ENCODE measurements around the gene STPG1. TPM values are rescaled to one million over a fixed set of nuclear protein-coding genes. Genes with fewer than 3 reads are reported as not detected.

Gene STPG1
- total RNA-seq, 1 experiment from 2014 or later: 14.9 TPM

DNA sequence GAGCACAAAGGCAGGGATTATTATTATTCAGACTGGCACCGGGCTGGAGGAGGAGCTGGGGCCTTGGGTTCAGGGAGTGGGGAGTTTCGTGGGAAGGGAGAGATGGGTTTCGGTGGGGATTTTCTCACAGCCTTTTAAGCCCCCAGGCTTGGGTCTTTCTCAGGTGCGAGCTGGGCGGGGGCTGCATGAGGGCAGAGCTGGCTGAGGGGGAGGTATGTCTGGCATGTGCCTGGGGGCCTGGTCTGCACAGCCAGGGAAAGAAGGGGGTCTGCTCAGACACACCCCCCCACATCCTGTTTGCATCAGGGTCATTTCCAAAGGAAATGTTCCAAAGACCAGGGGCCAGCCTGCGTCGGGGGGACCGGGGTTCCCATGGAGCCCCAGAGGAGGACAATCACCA is 72.8 kb downstream of the STPG1 start:
- H3K27ac ChIP-seq (ENCODE audit: low read length): no peak overlapping the region
- intact Hi-C loops (cut with micrococcal nuclease): no loop called here
- DNase-seq: no peak
- no peaks in the 10 kb centered on the region for H3K27me3 ChIP-seq (ENCODE audit: low read length)
- no peak overlapping the region for H2AFZ ChIP-seq (ENCODE audit: low read length)
- CTCF ChIA-PET: no interaction called here
- H3K4me3 ChIP-seq (ENCODE audit: low read length): no peak overlapping the region
- H3K79me2 ChIP-seq (ENCODE audit: low read length): no peaks in the 10 kb centered on the region
- H3K9ac ChIP-seq (ENCODE audit: low read length): no peak overlapping the region
- no peaks in the 10 kb centered on the region for H3K9me2 ChIP-seq (replicated peaks; ENCODE audit: low read length)
- no peaks in the 10 kb centered on the region for H3K9me3 ChIP-seq (ENCODE audit: low read length)
- BruUV-seq (replicated peaks): no TSS peak
- no peaks in the 10 kb centered on the region for H3K4me1 ChIP-seq (ENCODE audit: insufficient read depth, low read length)
- H4K20me1 ChIP-seq (ENCODE audit: low read length): no peaks in the 10 kb centered on the region
- H3F3A ChIP-seq (ENCODE audit: low read length, unreplicated experiment): no peaks in the 10 kb centered on the region
- no peaks in the 10 kb centered on the region for H3K36me3 ChIP-seq (ENCODE audit: low read depth, low read length)
- TF ChIP-seq CTCF (conservative IDR thresholded peaks at IDR 0.05; ENCODE audit: low read depth, low read length) (no peak), EZH2phosphoT487 (IDR thresholded peaks at IDR 0.05; ENCODE audit: borderline replicate concordance, low read length) (no peak), EZH2 (IDR thresholded peaks at IDR 0.05; ENCODE audit: low read length, unreplicated experiment) (no peak)
- H3K4me2 ChIP-seq (ENCODE audit: low read length): no peak overlapping the region
- ATAC-seq: no peak
- POLR2A ChIA-PET (ENCODE audit: unreplicated experiment): no interaction called here

DNA sequence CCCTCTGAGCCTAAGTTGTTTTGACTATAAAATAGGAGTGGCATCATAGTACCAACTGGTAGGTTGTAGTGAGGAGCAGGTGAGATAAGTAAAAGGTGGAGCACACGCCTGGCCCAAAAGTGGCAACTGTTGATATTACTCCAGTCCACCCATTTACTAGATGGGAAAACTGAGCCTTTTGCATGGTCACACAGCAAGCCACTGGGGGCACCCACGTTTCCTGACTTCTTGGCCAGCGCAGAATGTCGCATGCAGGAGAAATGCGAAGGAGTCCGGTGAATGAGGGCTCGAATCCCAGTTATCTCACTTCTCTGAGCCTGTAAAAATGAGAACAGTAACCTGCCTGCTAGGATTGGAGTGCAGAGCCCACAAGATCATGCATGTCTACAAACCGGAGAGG is 73.6 kb downstream of the STPG1 start:
- Histone ChIP-seq H3K4me1 (ENCODE audit: insufficient read depth, low read length) (no peaks in the 10 kb centered on the region), H3K9me3 (ENCODE audit: low read length) (no peaks in the 10 kb centered on the region), H3K79me2 (ENCODE audit: low read length) (no peaks in the 10 kb centered on the region), H3K27me3 (ENCODE audit: low read length) (no peaks in the 10 kb centered on the region), H2AFZ (ENCODE audit: low read length) (no peak overlapping the region), H4K20me1 (ENCODE audit: low read length) (no peaks in the 10 kb centered on the region), H3K9ac (ENCODE audit: low read length) (no peak overlapping the region), H3K4me3 (ENCODE audit: low read length) (no peak overlapping the region), H3K9me2 (replicated peaks; ENCODE audit: low read length) (no peaks in the 10 kb centered on the region), H3K27ac (ENCODE audit: low read length) (no peak overlapping the region), H3F3A (ENCODE audit: low read length, unreplicated experiment) (no peaks in the 10 kb centered on the region), H3K36me3 (ENCODE audit: low read depth, low read length) (no peaks in the 10 kb centered on the region), H3K4me2 (ENCODE audit: low read length) (no peak overlapping the region)
- POLR2A ChIA-PET (ENCODE audit: unreplicated experiment): interaction anchor here (0.5 kb wide), 1 partner anchor 73 kb away, joined by 4 read pairs; no protein-coding TSS in a partner anchor
- BruUV-seq (replicated peaks): no TSS peak
- no peak for DNase-seq
- ATAC-seq: no peak
- TF ChIP-seq CTCF (conservative IDR thresholded peaks at IDR 0.05; ENCODE audit: low read depth, low read length) (no peak), EZH2phosphoT487 (IDR thresholded peaks at IDR 0.05; ENCODE audit: borderline replicate concordance, low read length) (no peak), EZH2 (IDR thresholded peaks at IDR 0.05; ENCODE audit: low read length, unreplicated experiment) (no peak)
- intact Hi-C loops (cut with micrococcal nuclease): no loop called here
- CTCF ChIA-PET: no interaction called here

GRCh38 chr1:24338447-24338846 is 75.1 kb downstream of the STPG1 start:
- Histone ChIP-seq H2AFZ (ENCODE audit: low read length) (no peak overlapping the region), H3K9ac (ENCODE audit: low read length) (no peak overlapping the region), H3K27ac (ENCODE audit: low read length) (no peak overlapping the region), H4K20me1 (ENCODE audit: low read length) (no peaks in the 10 kb centered on the region), H3K36me3 (ENCODE audit: low read depth, low read length) (no peaks in the 10 kb centered on the region), H3K4me3 (ENCODE audit: low read length) (no peak overlapping the region), H3K4me1 (ENCODE audit: insufficient read depth, low read length) (no peaks in the 10 kb centered on the region), H3F3A (ENCODE audit: low read length, unreplicated experiment) (no peaks in the 10 kb centered on the region), H3K9me3 (ENCODE audit: low read length) (no peaks in the 10 kb centered on the region), H3K79me2 (ENCODE audit: low read length) (no peaks in the 10 kb centered on the region), H3K4me2 (ENCODE audit: low read length) (no peak overlapping the region), H3K9me2 (replicated peaks; ENCODE audit: low read length) (no peaks in the 10 kb centered on the region), H3K27me3 (ENCODE audit: low read length) (no peaks in the 10 kb centered on the region)
- ATAC-seq (no peak), DNase-seq (no peak)
- TF ChIP-seq EZH2 (IDR thresholded peaks at IDR 0.05; ENCODE audit: low read length, unreplicated experiment): no peak
- TF ChIP-seq EZH2phosphoT487 (IDR thresholded peaks at IDR 0.05; ENCODE audit: borderline replicate concordance, low read length): no peak
- no peak for TF ChIP-seq CTCF (conservative IDR thresholded peaks at IDR 0.05; ENCODE audit: low read depth, low read length)
- ChIA-PET POLR2A (ENCODE audit: unreplicated experiment) (interaction anchor here (0.6 kb wide), 1 partner anchor 46 kb away, joined by 3 read pairs; no protein-coding TSS in a partner anchor), CTCF (no interaction called here)
- no TSS peak for BruUV-seq (replicated peaks)
- intact Hi-C loops (cut with micrococcal nuclease): no loop called here
